GM21360 (cell line): ENCODE results near the gene ERI2.
A peak's percentile ranks its signal among the peaks of the same experiment; 100 is the strongest.

ENCODE experiments used
- ATAC-seq: cut with Tn5 transposase; IDR thresholded peaks from one replicate; pipeline ENCODE4 v1.9.1; 2021; ENCODE audit warnings: mild to moderate bottlenecking, moderate library complexity; ENCODE audit not compliant: unreplicated experiment

ERI2 gene

GRCh38 chr16:20806168-20807050 is at the start of gene ERI2, which contains the start of gene REXO5:
TSS of gene ERI2 (minus strand) at chr16:20806472. CDS start at chr16:20806430, 42 bp downstream.
TSS of gene REXO5 (plus strand) at chr16:20806527. CDS start at chr16:20806954, 427 bp downstream.
- peak; percentile 79 for ATAC-seq

GRCh38 chr16:20854963-20855362 is 48.7 kb upstream of the ERI2 start:
- ATAC-seq, result no peak

- ATAC-seq, result no peak
These were observed 47.8 kb upstream of the ERI2 start for GRCh38 chr16:20853981-20854620.

GRCh38 chr16:20853143-20853542 is 46.9 kb upstream of the ERI2 start:
- ATAC-seq, result no peak

GRCh38 chr16:20851601-20852000 is 45.3 kb upstream of the ERI2 start:
- ATAC-seq, result no peak

- no peak for ATAC-seq
These were observed 44.7 kb upstream of the ERI2 start for GRCh38 chr16:20850981-20851380.

GRCh38 chr16:20849589-20850390 is 43.5 kb upstream of the ERI2 start:
- no peak for ATAC-seq

GRCh38 chr16:20847550-20847949 is 41.3 kb upstream of the ERI2 start:
- no peak for ATAC-seq

GRCh38 chr16:20846551-20846950 is 40.3 kb upstream of the ERI2 start:
- no peak for ATAC-seq

- no peak for ATAC-seq
These were observed 39.8 kb upstream of the ERI2 start for GRCh38 chr16:20846030-20846429.

GRCh38 chr16:20844588-20844987 is 38.3 kb upstream of the ERI2 start:
- no peak for ATAC-seq

GRCh38 chr16:20844054-20844453 is 37.8 kb upstream of the ERI2 start:
- ATAC-seq, result no peak

GRCh38 chr16:20839504-20839903 is 33.2 kb upstream of the ERI2 start:
- no peak for ATAC-seq

GRCh38 chr16:20838240-20838639 is 32.0 kb upstream of the ERI2 start:
- no peak for ATAC-seq

GRCh38 chr16:20833086-20833485 is 26.8 kb upstream of the ERI2 start:
- ATAC-seq, result no peak

- ATAC-seq, result no peak
These were observed 24.1 kb upstream of the ERI2 start for GRCh38 chr16:20830372-20830771.

- ATAC-seq, result no peak
These were observed 23.3 kb upstream of the ERI2 start for GRCh38 chr16:20829536-20829935.

- ATAC-seq, result no peak
These were observed 19.8 kb upstream of the ERI2 start for GRCh38 chr16:20826039-20826566.

GRCh38 chr16:20822521-20823325 is 16.5 kb upstream of the ERI2 start:
- ATAC-seq, result no peak

- no peak for ATAC-seq
These were observed 15.4 kb upstream of the ERI2 start for GRCh38 chr16:20821682-20822081.
